ENCODE measurements around the gene SURF2. TPM values are rescaled to one million over a fixed set of nuclear protein-coding genes. Genes with fewer than 3 reads are reported as not detected.
"Not testable (repeated sequence)": the region's sequence is repeated elsewhere in the genome, so short reads cannot be mapped to it uniquely, and the experiment has no call there.

SURF2 gene
- polyA plus RNA-seq (2013, experiment 1 of 2): 20.5 TPM
- polyA plus RNA-seq (2013, experiment 2 of 2): 16.7 TPM

DNA sequence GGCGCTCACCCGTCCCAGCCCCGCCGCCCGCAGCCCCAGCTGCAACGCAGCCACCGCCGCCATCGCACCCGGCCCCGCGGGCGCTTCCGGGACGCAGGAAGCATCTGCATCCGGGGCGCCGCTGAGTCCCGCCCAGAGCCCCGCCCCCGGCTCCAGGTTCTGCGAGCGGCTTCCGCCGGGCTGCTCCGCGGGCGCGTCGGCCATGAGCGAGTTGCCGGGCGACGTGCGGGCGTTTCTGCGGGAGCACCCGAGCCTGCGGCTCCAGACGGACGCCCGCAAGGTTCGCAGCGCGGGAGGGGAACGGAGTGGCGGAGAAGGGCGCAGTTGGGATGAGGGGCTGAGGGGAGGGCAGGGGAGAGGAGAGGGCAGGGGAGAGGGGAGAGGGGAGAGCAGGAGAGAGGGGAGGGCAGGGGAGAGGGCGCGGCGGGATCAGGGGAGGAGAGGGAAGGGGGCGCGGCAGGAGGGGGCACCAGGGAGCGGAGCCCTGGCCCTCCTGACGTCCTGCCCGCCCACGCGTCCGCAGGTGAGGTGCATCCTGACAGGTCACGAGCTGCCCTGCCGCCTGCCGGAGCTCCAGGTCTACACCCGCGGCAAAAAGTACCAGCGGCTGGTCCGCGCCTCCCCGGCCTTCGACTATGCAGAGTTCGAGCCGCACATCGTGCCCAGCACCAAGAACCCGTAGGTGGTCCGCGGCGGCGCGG, at the start of gene SURF2, which contains the start of gene SURF1:
SURF2 (plus strand) TSS at position 160 of the 701 bp plus-strand sequence; CDS start at position 203, 43 bp downstream.
SURF1 (minus strand) TSS at position 97 of the 701 bp plus-strand sequence; CDS start at position 63, 34 bp downstream.
- peak within 1 kb of the TSS; percentile 72 for H3K4me3 ChIP-seq (ENCODE audit: extremely low read depth, insufficient read depth, low read length, poor library complexity, severe bottlenecking)
- no peaks in the 10 kb centered on the region for H3K4me1 ChIP-seq (ENCODE audit: control insufficient read depth, insufficient read depth, low read length, poor library complexity, severe bottlenecking)
- peaks cover 55% of the 10 kb centered on the region for H3K36me3 ChIP-seq (ENCODE audit: control insufficient read depth, insufficient read depth, low read length)
- WGBS, 2 experiments (ENCODE audit: insufficient coverage in 2 of 2): 0 to 2% methylated on average over 46 to 66 of the region's 78 CpGs
- peak within 1 kb of the TSS; percentile 23 for H3K27ac ChIP-seq (ENCODE audit: low read depth, low read length, severe bottlenecking)
- H3K9me3 ChIP-seq (ENCODE audit: control insufficient read depth, low read length): no peaks in the 10 kb centered on the region

DNA sequence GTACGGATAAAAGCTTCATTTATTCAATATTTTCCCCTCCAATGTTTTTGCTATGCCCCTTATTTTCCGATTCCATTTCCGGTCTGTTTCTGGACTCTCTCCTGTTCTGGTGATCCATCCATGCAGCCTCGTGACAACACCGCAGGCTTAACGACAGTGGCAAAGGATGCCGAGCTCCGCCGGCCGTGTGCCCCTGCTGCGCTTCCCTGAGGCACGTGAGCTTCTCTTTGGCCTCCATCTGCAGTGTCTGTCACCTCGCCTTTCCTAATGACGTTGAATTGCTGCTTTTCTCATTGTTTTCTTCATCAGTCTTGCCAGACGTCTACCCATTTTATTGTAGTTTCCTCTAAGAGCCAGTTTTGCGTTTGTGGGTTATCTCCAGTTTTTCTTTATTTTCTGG, 49.0 kb upstream of the SURF2 start:
- Histone ChIP-seq H3K4me1 (ENCODE audit: control insufficient read depth, insufficient read depth, low read length, poor library complexity, severe bottlenecking) (no peaks in the 10 kb centered on the region), H3K9me3 (ENCODE audit: control insufficient read depth, low read length) (no peaks in the 10 kb centered on the region), H3K4me3 (ENCODE audit: extremely low read depth, insufficient read depth, low read length, poor library complexity, severe bottlenecking) (no peak overlapping the region), H3K36me3 (ENCODE audit: control insufficient read depth, insufficient read depth, low read length) (no peaks in the 10 kb centered on the region), H3K27ac (ENCODE audit: low read depth, low read length, severe bottlenecking) (no peak overlapping the region)
- WGBS, 2 experiments (ENCODE audit: insufficient coverage in 2 of 2): 83 to 92% methylated on average over 14 of the region's 16 CpGs

DNA sequence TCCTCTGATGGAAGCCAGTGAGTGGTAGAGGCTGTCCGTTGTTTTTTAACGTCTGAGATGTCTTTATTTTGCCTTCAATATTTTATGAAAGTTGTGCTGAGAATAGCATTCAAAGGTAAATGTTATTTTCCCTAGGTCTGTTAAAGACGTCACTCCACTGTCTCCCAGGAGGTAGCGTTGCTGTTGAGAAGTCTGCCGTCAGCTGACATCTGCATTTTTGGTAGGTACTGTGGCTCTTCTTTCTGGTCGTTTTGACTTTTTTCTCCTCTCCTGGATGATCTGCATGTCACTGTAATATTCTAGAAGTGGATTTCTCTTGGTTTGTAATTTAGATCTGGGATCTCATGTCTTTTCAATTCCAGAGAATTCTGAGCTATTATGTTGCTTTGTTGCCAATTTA, 46.7 kb upstream of the SURF2 start:
- WGBS, 2 experiments (ENCODE audit: insufficient coverage in 2 of 2): 82% methylated on average over 6 of the region's 6 CpGs; no CpG with 5 or more reads in 1 of the 2 experiments
- no peak overlapping the region for H3K4me3 ChIP-seq (ENCODE audit: extremely low read depth, insufficient read depth, low read length, poor library complexity, severe bottlenecking)
- no peak overlapping the region for H3K27ac ChIP-seq (ENCODE audit: low read depth, low read length, severe bottlenecking)
- H3K4me1 ChIP-seq (ENCODE audit: control insufficient read depth, insufficient read depth, low read length, poor library complexity, severe bottlenecking): no peaks in the 10 kb centered on the region
- H3K36me3 ChIP-seq (ENCODE audit: control insufficient read depth, insufficient read depth, low read length): no peaks in the 10 kb centered on the region
- no peaks in the 10 kb centered on the region for H3K9me3 ChIP-seq (ENCODE audit: control insufficient read depth, low read length)

GRCh38 chr9:133315997-133316396, 40.4 kb upstream of the SURF2 start:
- Histone ChIP-seq H3K4me1 (ENCODE audit: control insufficient read depth, insufficient read depth, low read length, poor library complexity, severe bottlenecking) (no peaks in the 10 kb centered on the region), H3K27ac (ENCODE audit: low read depth, low read length, severe bottlenecking) (no peak overlapping the region), H3K4me3 (ENCODE audit: extremely low read depth, insufficient read depth, low read length, poor library complexity, severe bottlenecking) (no peak overlapping the region), H3K36me3 (ENCODE audit: control insufficient read depth, insufficient read depth, low read length) (no peaks in the 10 kb centered on the region), H3K9me3 (ENCODE audit: control insufficient read depth, low read length) (no peaks in the 10 kb centered on the region)
- WGBS, 2 experiments (ENCODE audit: insufficient coverage in 2 of 2): no CpG with 5 or more reads among the region's 2 CpGs

GRCh38 chr9:133317551-133317950, 38.8 kb upstream of the SURF2 start:
- not testable (repeated sequence) for H3K9me3 ChIP-seq (ENCODE audit: control insufficient read depth, low read length); H3K27ac ChIP-seq (ENCODE audit: low read depth, low read length, severe bottlenecking); H3K36me3 ChIP-seq (ENCODE audit: control insufficient read depth, insufficient read depth, low read length); H3K4me1 ChIP-seq (ENCODE audit: control insufficient read depth, insufficient read depth, low read length, poor library complexity, severe bottlenecking); H3K4me3 ChIP-seq (ENCODE audit: extremely low read depth, insufficient read depth, low read length, poor library complexity, severe bottlenecking)
- 86 to 91% methylated on average over 3 to 7 of the region's 13 CpGs for WGBS, 2 experiments (ENCODE audit: insufficient coverage in 2 of 2)

GRCh38 chr9:133320421-133320881, 35.9 kb upstream of the SURF2 start:
- no peak overlapping the region for H3K27ac ChIP-seq (ENCODE audit: low read depth, low read length, severe bottlenecking)
- H3K9me3 ChIP-seq (ENCODE audit: control insufficient read depth, low read length): peaks cover 4% of the 10 kb centered on the region
- 83 to 86% methylated on average over 10 to 13 of the region's 13 CpGs for WGBS, 2 experiments (ENCODE audit: insufficient coverage in 2 of 2)
- H3K36me3 ChIP-seq (ENCODE audit: control insufficient read depth, insufficient read depth, low read length): no peaks in the 10 kb centered on the region
- H3K4me1 ChIP-seq (ENCODE audit: control insufficient read depth, insufficient read depth, low read length, poor library complexity, severe bottlenecking): no peaks in the 10 kb centered on the region
- H3K4me3 ChIP-seq (ENCODE audit: extremely low read depth, insufficient read depth, low read length, poor library complexity, severe bottlenecking): no peak overlapping the region

DNA sequence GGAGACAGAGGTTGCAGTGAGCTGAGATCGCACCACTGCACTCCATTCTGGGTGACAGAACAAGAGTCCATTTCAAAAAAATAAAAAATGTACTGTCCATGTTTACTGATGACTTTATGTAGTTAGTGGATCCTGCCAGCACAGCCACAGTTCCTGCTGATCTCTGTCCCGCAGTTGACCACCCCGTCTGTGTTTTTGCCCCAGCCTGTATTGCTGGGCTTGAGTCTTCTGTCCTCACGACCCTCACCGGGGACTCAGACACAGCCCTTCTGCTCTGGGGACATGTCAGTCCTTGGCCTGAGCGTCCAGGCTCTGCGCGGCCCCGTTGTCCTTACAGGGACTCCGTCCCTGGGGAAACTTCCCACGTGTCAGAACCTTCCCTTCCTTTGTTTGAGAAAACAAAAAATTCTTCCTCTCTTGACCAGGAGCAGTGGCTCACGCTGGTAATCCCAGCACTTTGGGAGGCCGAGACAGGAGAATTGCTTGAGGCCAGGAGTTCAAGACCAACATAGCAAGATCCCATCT, 34.9 kb upstream of the SURF2 start:
- Histone ChIP-seq H3K4me3 (ENCODE audit: extremely low read depth, insufficient read depth, low read length, poor library complexity, severe bottlenecking) (no peak overlapping the region), H3K9me3 (ENCODE audit: control insufficient read depth, low read length) (peaks cover 4% of the 10 kb centered on the region), H3K27ac (ENCODE audit: low read depth, low read length, severe bottlenecking) (no peak overlapping the region), H3K4me1 (ENCODE audit: control insufficient read depth, insufficient read depth, low read length, poor library complexity, severe bottlenecking) (no peaks in the 10 kb centered on the region), H3K36me3 (ENCODE audit: control insufficient read depth, insufficient read depth, low read length) (no peaks in the 10 kb centered on the region)
- WGBS, 2 experiments (ENCODE audit: insufficient coverage in 2 of 2): 84 to 91% methylated on average over 6 to 11 of the region's 13 CpGs

- H3K4me3 ChIP-seq (ENCODE audit: extremely low read depth, insufficient read depth, low read length, poor library complexity, severe bottlenecking): no peak overlapping the region
These were observed 33.6 kb upstream of the SURF2 start for GRCh38 chr9:133322701-133323100.

DNA sequence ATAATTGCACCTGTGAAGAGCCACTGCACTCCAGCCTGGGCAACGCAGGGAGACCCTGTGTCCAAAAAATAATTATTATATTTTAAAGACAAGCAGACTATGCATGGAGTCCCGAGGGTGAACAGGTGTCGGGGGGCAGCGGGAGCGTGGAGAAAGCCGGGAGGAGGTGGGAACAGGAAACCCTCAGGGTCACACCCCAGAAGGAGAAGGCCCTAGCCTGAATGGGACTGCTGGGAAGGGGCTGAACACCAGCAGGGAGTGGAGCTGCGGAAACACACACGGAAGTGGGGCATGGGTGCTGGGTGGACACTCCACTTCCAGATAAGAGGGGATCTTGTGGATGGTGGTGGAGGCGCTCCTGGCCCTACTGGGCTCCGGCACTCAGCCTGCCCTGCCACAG, 33.1 kb upstream of the SURF2 start:
- Histone ChIP-seq H3K4me3 (ENCODE audit: extremely low read depth, insufficient read depth, low read length, poor library complexity, severe bottlenecking) (no peak overlapping the region), H3K27ac (ENCODE audit: low read depth, low read length, severe bottlenecking) (no peak overlapping the region), H3K36me3 (ENCODE audit: control insufficient read depth, insufficient read depth, low read length) (no peaks in the 10 kb centered on the region), H3K4me1 (ENCODE audit: control insufficient read depth, insufficient read depth, low read length, poor library complexity, severe bottlenecking) (no peaks in the 10 kb centered on the region), H3K9me3 (ENCODE audit: control insufficient read depth, low read length) (peaks cover 4% of the 10 kb centered on the region)
- 96% methylated on average over 7 to 8 of the region's 10 CpGs for WGBS, 2 experiments (ENCODE audit: insufficient coverage in 2 of 2)

More at GRCh38 chr9:133322701-133323100, 33.6 kb upstream of the SURF2 start:
- Histone ChIP-seq H3K4me1 (ENCODE audit: control insufficient read depth, insufficient read depth, low read length, poor library complexity, severe bottlenecking) (no peaks in the 10 kb centered on the region), H3K9me3 (ENCODE audit: control insufficient read depth, low read length) (peaks cover 4% of the 10 kb centered on the region), H3K36me3 (ENCODE audit: control insufficient read depth, insufficient read depth, low read length) (no peaks in the 10 kb centered on the region), H3K27ac (ENCODE audit: low read depth, low read length, severe bottlenecking) (no peak overlapping the region)
- WGBS, 2 experiments (ENCODE audit: insufficient coverage in 2 of 2): 87 to 89% methylated on average over 11 to 14 of the region's 14 CpGs

GRCh38 chr9:133323991-133324703, 32.2 kb upstream of the SURF2 start:
- H3K4me3 ChIP-seq (ENCODE audit: extremely low read depth, insufficient read depth, low read length, poor library complexity, severe bottlenecking): no peak overlapping the region
- no peaks in the 10 kb centered on the region for H3K36me3 ChIP-seq (ENCODE audit: control insufficient read depth, insufficient read depth, low read length)
- H3K9me3 ChIP-seq (ENCODE audit: control insufficient read depth, low read length): peaks cover 4% of the 10 kb centered on the region
- no peaks in the 10 kb centered on the region for H3K4me1 ChIP-seq (ENCODE audit: control insufficient read depth, insufficient read depth, low read length, poor library complexity, severe bottlenecking)
- WGBS, 2 experiments (ENCODE audit: insufficient coverage in 2 of 2): 80 to 87% methylated on average over 12 to 13 of the region's 13 CpGs
- H3K27ac ChIP-seq (ENCODE audit: low read depth, low read length, severe bottlenecking): no peak overlapping the region

Data from mesodermal cell (in vitro differentiated cells).